Measurements from ENCODE around the gene PSME3IP1.

DNA sequence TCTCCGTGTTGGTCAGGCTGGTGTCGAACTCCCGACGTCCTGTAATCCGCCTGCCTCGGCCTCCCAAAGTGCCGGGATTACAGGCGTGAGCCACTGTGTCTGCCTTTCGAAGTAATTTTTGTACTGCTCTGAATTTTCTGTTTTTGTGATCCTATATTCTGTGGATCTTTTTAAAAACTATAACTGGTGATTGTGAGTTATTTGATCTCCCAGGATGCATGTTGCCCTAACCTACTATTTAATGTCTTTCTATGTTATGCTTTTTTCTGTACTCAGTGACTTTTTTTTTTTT, 2.8 kb upstream of the PSME3IP1 start:
- TF ChIP-seq, protein P1, sequence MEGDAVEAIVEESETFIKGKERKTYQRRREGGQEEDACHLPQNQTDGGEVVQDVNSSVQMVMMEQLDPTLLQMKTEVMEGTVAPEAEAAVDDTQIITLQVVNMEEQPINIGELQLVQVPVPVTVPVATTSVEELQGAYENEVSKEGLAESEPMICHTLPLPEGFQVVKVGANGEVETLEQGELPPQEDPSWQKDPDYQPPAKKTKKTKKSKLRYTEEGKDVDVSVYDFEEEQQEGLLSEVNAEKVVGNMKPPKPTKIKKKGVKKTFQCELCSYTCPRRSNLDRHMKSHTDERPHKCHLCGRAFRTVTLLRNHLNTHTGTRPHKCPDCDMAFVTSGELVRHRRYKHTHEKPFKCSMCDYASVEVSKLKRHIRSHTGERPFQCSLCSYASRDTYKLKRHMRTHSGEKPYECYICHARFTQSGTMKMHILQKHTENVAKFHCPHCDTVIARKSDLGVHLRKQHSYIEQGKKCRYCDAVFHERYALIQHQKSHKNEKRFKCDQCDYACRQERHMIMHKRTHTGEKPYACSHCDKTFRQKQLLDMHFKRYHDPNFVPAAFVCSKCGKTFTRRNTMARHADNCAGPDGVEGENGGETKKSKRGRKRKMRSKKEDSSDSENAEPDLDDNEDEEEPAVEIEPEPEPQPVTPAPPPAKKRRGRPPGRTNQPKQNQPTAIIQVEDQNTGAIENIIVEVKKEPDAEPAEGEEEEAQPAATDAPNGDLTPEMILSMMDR (IDR thresholded peaks at IDR 0.05; ENCODE audit: poor library complexity), result no peak
- TF ChIP-seq EZH2phosphoT487 (IDR thresholded peaks at IDR 0.05; ENCODE audit: low read depth, severe bottlenecking, unreplicated experiment), result no peak
